RWPE1 (cell line): Measurements from ENCODE around the gene TEX19.

ENCODE experiments used
- CTCF ChIA-PET: fragments of 350-600 bp; sonication (Branson Sonifier 250); formaldehyde crosslinking; extraction: SDS; loops from one replicate; lab custom pipeline; 2021; lab: Yijun Ruan, JAX
- POLR2A ChIA-PET: fragments of 400-600 bp; formaldehyde crosslinking; extraction: SDS; loops from one replicate; lab custom pipeline; 2020; ENCODE audit warnings: antibody characterized with exemption; ENCODE audit not compliant: low non-redundant PET; lab: Yijun Ruan, JAX
- DNase-seq: peaks from one replicate; pipeline ENCODE4 v3.0.0; 2012; ENCODE audit warnings: low spot score
- H3K27ac ChIP-seq: fragments of 450-650 bp; 2 replicates; pipeline ENCODE4 v1.5.1; 2017
- TF ChIP-seq, protein P1 (sequence below): fragments of 450-650 bp; conservative IDR thresholded peaks from 2 replicates; pipeline ENCODE4 v1.5.1; 2017; ENCODE audit warnings: low read depth, mild to moderate bottlenecking

The TEX19 gene

GRCh38 chr17:82321947-82322466 lies 37.0 kb upstream of the TEX19 start:
- POLR2A ChIA-PET: no interaction called here
- CTCF ChIA-PET: interaction anchor here (0.6 to 1.0 kb wide), 3 partner anchors 16 to 20 kb away, joined by 3 to 6 read pairs (median 3); no protein-coding TSS in a partner anchor
- TF ChIP-seq, protein P1, sequence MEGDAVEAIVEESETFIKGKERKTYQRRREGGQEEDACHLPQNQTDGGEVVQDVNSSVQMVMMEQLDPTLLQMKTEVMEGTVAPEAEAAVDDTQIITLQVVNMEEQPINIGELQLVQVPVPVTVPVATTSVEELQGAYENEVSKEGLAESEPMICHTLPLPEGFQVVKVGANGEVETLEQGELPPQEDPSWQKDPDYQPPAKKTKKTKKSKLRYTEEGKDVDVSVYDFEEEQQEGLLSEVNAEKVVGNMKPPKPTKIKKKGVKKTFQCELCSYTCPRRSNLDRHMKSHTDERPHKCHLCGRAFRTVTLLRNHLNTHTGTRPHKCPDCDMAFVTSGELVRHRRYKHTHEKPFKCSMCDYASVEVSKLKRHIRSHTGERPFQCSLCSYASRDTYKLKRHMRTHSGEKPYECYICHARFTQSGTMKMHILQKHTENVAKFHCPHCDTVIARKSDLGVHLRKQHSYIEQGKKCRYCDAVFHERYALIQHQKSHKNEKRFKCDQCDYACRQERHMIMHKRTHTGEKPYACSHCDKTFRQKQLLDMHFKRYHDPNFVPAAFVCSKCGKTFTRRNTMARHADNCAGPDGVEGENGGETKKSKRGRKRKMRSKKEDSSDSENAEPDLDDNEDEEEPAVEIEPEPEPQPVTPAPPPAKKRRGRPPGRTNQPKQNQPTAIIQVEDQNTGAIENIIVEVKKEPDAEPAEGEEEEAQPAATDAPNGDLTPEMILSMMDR: no peak
- peak overlapping the region; percentile 50 for H3K27ac ChIP-seq
- DNase-seq: no peak

- DNase-seq: no peak
- peak overlapping the region; percentile 50 for H3K27ac ChIP-seq
- ChIA-PET POLR2A (interaction anchor here (0.6 to 0.8 kb wide), 2 partner anchors 25 to 51 kb away, joined by 3 to 5 read pairs; no protein-coding TSS in a partner anchor), CTCF (interaction anchor here (0.6 to 1.0 kb wide), 3 partner anchors 21 to 72 kb away, joined by 3 to 6 read pairs (median 4); no protein-coding TSS in a partner anchor)
- TF ChIP-seq, protein P1: no peak
Measured at GRCh38 chr17:82322526-82323453, 36.3 kb upstream of the TEX19 start.

DNA sequence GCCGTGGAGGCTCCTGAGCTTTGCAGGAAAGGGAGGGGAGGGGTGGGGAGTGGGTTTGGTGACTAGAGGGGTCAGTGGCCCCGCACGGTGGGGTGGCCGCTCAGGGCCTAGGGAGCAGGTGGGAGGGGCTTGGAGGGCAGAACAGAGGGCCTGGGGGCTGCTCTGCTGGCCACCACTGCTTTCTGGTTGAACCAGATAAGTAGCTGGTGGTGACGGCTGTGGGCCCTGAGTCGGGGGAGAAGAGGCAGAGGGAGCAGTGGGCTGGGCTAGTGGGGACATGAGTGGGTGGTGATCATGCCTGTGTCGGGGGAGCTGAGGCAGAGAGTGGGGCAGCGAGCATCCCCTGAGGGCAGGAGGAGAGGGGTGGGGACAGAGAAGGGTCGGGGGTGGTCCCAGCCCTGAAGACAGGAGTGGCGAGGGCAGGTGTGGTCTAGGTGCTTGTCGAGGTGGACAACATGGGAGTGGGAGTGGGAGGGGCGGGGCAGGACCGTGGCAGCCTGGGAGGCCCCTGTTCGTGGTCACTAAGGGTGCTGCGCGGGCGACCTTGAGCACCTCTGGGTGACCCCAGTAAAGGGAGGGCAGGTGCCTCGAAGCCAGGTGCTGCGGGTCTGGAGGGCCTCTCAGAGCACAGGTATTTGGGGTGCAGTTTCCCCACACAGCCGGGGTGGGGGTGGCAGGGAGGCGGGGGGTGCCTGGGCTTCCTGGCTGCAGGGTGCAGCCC lies 35.4 kb upstream of the TEX19 start:
- TF ChIP-seq, protein P1: no peak
- H3K27ac ChIP-seq: peak overlapping the region; percentile 50
- ChIA-PET CTCF (interaction anchor here (0.5 to 0.6 kb wide), 4 partner anchors 70 to 287 kb away, joined by 3 read pairs; no protein-coding TSS in a partner anchor), POLR2A (interaction anchor here (0.5 to 0.8 kb wide), 3 partner anchors 26 to 112 kb away, joined by 3 to 5 read pairs (median 3); no protein-coding TSS in a partner anchor)
- DNase-seq: no peak

GRCh38 chr17:82324566-82325285 lies 34.3 kb upstream of the TEX19 start:
- TF ChIP-seq, protein P1: no peak
- peak overlapping the region; percentile 50 for H3K27ac ChIP-seq
- ChIA-PET CTCF (interaction anchor here (0.8 kb wide), 1 partner anchor 28 kb away, joined by 5 read pairs; no protein-coding TSS in a partner anchor), POLR2A (interaction anchor here (0.6 kb wide), 1 partner anchor 9 kb away, joined by 3 read pairs; no protein-coding TSS in a partner anchor)
- peak; percentile 32 for DNase-seq

DNA sequence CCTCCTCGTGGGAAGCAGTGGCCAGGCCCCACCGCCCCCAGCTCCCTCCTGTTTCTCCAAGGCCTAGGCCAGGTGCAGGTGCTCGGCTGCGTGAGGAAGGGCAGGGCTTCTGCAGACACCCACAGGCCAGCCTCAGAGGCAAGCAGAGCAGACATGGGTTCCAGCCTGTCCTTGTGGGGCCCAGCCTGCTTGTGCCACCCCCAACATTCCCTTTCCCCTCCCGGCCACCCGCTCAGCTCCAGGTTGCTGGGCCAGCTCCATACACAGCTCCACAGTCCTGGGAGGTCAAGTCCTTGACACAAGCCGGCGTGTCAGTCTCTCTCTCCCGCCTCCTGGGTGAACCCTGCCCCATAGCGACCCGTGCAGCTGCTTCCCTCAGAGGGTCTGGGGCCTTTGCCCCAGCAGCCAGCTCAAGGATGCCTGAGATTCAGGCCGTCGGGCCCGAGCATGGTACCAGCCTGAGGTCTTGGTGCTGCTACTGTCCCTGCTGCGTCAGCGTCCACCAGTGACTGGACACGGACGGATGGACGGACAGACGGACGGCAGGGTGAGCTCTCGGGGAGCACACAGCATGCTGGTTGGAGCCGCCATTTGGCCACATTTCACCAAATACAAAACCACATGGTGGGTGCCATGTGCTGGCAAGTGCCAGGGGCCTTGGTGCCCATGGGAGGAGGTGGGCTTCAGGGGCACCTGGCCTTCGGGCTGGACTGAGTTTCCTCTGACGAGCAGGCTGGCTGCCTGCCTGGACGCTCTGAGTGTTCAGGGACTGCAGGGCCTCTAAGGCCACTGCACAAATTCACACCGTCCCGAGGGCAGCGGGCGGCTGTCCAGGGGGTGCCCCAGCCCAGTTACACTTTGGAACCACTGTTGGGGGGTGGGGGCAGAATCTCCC lies 33.5 kb upstream of the TEX19 start:
- peak overlapping the region; percentile 50 for H3K27ac ChIP-seq
- TF ChIP-seq, protein P1: no peak
- no peak for DNase-seq
- ChIA-PET POLR2A (no interaction called here), CTCF (interaction anchor here (0.6 to 0.8 kb wide), 2 partner anchors 13 to 28 kb away, joined by 3 to 5 read pairs; no protein-coding TSS in a partner anchor)
